ENCODE data around the gene RPL6. TPM values are rescaled to one million over a fixed set of nuclear protein-coding genes. Genes with fewer than 3 reads are reported as not detected.
"Not testable (repeated sequence)": the region's sequence is repeated elsewhere in the genome, so short reads cannot be mapped to it uniquely, and the experiment has no call there.

RPL6 gene
- polyA plus RNA-seq, 2 donors, result 2,146 to 2,199 TPM

DNA sequence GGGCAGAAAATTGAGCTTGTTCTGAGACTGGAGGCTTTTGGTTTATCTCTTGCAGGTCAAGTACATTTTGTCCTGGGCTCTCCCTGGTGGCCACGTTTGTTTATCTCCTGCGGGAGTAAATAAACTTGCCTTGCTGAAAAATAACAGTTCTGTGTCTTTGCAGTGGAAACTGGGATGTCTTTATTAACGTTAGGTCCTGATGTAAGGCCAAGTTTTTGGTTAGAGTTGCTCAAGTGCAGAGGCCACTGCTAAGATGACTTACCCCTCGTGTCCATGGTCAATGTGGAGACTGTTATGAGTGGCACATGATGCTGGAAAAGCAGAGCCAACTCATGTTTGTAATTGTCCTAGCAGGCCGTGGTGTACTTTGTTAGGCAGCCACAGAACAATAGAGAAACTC is 13.1 kb upstream of the RPL6 start:
- H3K9me3 ChIP-seq (ENCODE audit: control insufficient read depth in 2 of 2, insufficient read depth in 1 of 2, low read depth in 1 of 2, low read length in 1 of 2), result no peaks in the 10 kb centered on the region
- no peak overlapping the region for H3K27ac ChIP-seq (ENCODE audit: low read depth in 2 of 2, low read length in 1 of 2)
- no peaks in the 10 kb centered on the region for H3K36me3 ChIP-seq (ENCODE audit: control insufficient read depth in 2 of 2, insufficient read depth in 2 of 2, low read length in 1 of 2)
- H3K4me3 ChIP-seq (ENCODE audit: low read depth in 1 of 2, low read length in 2 of 2), result no peak overlapping the region
- H3K4me1 ChIP-seq (ENCODE audit: control insufficient read depth in 2 of 2, insufficient read depth in 2 of 2, low read length in 1 of 2), result no peaks in the 10 kb centered on the region
- no peaks in the 10 kb centered on the region for H3K27me3 ChIP-seq (ENCODE audit: control insufficient read depth in 1 of 2, insufficient read depth in 2 of 2, low read length in 2 of 2)
- 49 to 56% methylated on average over 5 of the region's 5 CpGs for WGBS, 2 donors

DNA sequence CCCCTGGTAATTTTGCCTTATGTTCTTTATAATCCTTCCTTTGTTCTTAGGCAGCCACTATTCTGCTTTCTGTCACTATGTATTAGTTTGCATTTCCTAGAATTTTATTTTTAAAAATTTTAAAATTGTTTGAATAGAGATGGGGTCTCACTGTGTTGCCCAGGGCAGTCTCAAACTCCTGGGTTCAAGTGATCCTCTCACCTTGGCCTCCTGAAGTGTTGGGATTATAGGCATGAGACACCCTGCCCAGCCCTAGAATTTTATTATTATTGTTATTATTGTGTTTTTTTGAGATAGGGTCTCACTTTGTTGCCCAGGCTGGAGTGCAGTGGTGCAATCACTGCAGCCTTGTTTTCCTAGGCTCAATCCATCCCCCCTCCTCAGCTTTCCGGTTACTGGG is 12.0 kb upstream of the RPL6 start:
- Histone ChIP-seq H3K36me3 (ENCODE audit: control insufficient read depth in 2 of 2, insufficient read depth in 2 of 2, low read length in 1 of 2) (no peaks in the 10 kb centered on the region), H3K27me3 (ENCODE audit: control insufficient read depth in 1 of 2, insufficient read depth in 2 of 2, low read length in 2 of 2) (no peaks in the 10 kb centered on the region), H3K4me1 (ENCODE audit: control insufficient read depth in 2 of 2, insufficient read depth in 2 of 2, low read length in 1 of 2) (no peaks in the 10 kb centered on the region), H3K9me3 (ENCODE audit: control insufficient read depth in 2 of 2, insufficient read depth in 1 of 2, low read depth in 1 of 2, low read length in 1 of 2) (no peaks in the 10 kb centered on the region), H3K4me3 (ENCODE audit: low read depth in 1 of 2, low read length in 2 of 2) (no peak overlapping the region), H3K27ac (ENCODE audit: low read depth in 2 of 2, low read length in 1 of 2) (no peak overlapping the region)
- WGBS, 2 donors, result 94 to 96% methylated on average over 1 of the region's 1 CpG

DNA sequence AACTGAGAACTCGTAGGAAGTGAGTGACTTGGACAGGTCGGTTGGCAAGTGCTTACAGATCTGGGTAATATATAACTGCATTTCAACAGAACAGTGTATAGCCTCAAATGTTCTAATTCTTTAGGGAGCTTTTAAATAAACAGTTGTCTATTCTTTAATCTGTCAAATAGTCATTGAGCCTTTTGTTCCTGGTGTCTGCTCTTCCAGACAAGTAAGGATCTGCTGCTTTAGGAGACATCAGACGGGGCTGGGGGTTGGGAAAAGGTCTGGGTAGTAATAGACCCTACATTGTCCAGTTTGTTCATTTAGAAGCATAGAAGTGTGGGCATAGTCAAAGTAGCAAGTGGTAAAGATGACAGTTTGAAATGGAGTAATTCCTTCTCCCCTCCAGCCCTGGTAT is 11.3 kb upstream of the RPL6 start:
- Histone ChIP-seq H3K36me3 (ENCODE audit: control insufficient read depth in 2 of 2, insufficient read depth in 2 of 2, low read length in 1 of 2) (no peaks in the 10 kb centered on the region), H3K4me1 (ENCODE audit: control insufficient read depth in 2 of 2, insufficient read depth in 2 of 2, low read length in 1 of 2) (no peaks in the 10 kb centered on the region), H3K9me3 (ENCODE audit: control insufficient read depth in 2 of 2, insufficient read depth in 1 of 2, low read depth in 1 of 2, low read length in 1 of 2) (no peaks in the 10 kb centered on the region), H3K27me3 (ENCODE audit: control insufficient read depth in 1 of 2, insufficient read depth in 2 of 2, low read length in 2 of 2) (no peaks in the 10 kb centered on the region), H3K27ac (ENCODE audit: low read depth in 2 of 2, low read length in 1 of 2) (no peak overlapping the region), H3K4me3 (ENCODE audit: low read depth in 1 of 2, low read length in 2 of 2) (no peak overlapping the region)
- 56 to 68% methylated on average over 3 of the region's 3 CpGs for WGBS, 2 donors

DNA sequence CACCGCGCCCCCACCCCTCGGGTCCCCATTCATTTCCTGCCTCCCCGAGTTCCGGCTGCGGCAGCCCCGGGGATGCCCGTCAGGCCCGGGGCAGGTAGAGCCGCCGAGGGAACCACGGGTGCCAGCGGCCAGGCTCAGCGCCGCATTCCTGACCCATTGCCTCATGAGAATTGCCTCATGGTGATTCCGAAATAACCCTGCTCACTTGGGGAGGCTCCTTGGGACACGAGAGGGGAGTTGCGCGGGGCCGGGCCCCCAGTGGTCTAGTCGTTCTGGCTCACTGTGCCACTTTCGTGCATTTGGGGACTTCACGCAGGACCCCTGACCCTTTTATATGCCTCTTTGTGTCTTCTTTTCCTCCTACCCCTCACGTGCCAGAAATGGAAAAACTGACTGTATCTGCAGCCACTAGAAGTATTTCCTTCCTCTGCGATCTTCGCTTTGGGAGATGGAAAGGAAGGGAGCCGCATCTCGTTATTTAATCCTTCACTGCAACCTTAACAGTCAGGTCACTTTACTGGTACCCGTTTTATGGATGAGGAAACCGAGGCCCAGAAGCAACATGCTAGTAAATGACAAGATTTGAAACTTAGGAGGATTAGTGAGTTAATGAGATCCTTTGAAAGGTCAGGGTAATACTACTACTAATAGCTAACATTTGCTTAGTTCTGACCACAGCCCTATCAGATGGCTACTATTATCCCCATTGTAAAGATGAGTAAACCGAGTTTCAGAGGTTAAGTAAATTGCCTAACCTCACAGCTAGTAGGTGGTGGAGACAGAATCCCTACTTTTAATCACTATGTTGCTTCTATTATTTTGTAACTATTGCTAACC is 10.1 kb upstream of the RPL6 start:
- H3K27me3 ChIP-seq (ENCODE audit: control insufficient read depth in 1 of 2, insufficient read depth in 2 of 2, low read length in 2 of 2), result no peaks in the 10 kb centered on the region
- H3K4me3 ChIP-seq (ENCODE audit: low read depth in 1 of 2, low read length in 2 of 2), result peak overlapping the region; percentile 61 to 87
- H3K27ac ChIP-seq (ENCODE audit: low read depth in 2 of 2, low read length in 1 of 2), result peak overlapping the region; percentile 96 to 97
- H3K9me3 ChIP-seq (ENCODE audit: control insufficient read depth in 2 of 2, insufficient read depth in 1 of 2, low read depth in 1 of 2, low read length in 1 of 2), result no peaks in the 10 kb centered on the region
- WGBS, 2 donors, result 4% methylated on average over 26 to 31 of the region's 31 CpGs
- H3K4me1 ChIP-seq (ENCODE audit: control insufficient read depth in 2 of 2, insufficient read depth in 2 of 2, low read length in 1 of 2), result no peaks in the 10 kb centered on the region
- H3K36me3 ChIP-seq (ENCODE audit: control insufficient read depth in 2 of 2, insufficient read depth in 2 of 2, low read length in 1 of 2), result no peaks in the 10 kb centered on the region

DNA sequence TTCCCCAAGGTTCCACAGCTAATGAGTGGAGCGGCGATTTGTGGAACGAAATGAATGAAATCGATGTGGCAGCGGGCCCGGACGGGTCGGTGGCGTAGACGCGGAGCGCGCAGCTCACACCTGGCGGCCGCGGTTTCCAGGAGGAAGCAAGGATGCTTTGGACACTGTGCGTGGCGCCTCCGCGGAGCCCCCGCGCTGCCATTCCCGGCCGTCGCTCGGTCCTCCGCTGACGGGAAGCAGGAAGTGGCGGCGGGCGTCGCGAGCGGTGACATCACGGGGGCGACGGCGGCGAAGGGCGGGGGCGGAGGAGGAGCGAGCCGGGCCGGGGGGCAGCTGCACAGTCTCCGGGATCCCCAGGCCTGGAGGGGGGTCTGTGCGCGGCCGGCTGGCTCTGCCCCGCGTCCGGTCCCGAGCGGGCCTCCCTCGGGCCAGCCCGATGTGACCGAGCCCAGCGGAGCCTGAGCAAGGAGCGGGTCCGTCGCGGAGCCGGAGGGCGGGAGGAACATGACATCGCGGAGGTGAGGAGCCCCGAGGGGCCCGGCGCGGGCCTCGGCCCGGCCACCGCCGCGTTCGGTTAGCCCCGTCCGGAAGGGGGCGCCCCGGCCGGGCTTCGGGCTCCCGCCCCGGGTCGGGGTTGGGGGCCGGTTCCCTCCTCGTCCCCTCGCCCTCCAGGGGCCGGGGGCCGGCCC is 9.3 kb upstream of the RPL6 start, which contains the start of gene PTPN11:
Gene PTPN11, plus strand, starts transcription at position 340 of the 689 bp plus-strand sequence. Its CDS starts 165 bp downstream, at position 505.
- WGBS, 2 donors, result 0 to 1% methylated on average over 73 to 89 of the region's 89 CpGs
- Histone ChIP-seq H3K4me1 (ENCODE audit: control insufficient read depth in 2 of 2, insufficient read depth in 2 of 2, low read length in 1 of 2) (no peaks in the 10 kb centered on the region), H3K27ac (ENCODE audit: low read depth in 2 of 2, low read length in 1 of 2) (peak within 1 kb of the TSS; percentile 96 to 97), H3K9me3 (ENCODE audit: control insufficient read depth in 2 of 2, insufficient read depth in 1 of 2, low read depth in 1 of 2, low read length in 1 of 2) (no peaks in the 10 kb centered on the region), H3K36me3 (ENCODE audit: control insufficient read depth in 2 of 2, insufficient read depth in 2 of 2, low read length in 1 of 2) (no peaks in the 10 kb centered on the region), H3K4me3 (ENCODE audit: low read depth in 1 of 2, low read length in 2 of 2) (peak within 1 kb of the TSS; percentile 61 to 87), H3K27me3 (ENCODE audit: control insufficient read depth in 1 of 2, insufficient read depth in 2 of 2, low read length in 2 of 2) (no peaks in the 10 kb centered on the region)

DNA sequence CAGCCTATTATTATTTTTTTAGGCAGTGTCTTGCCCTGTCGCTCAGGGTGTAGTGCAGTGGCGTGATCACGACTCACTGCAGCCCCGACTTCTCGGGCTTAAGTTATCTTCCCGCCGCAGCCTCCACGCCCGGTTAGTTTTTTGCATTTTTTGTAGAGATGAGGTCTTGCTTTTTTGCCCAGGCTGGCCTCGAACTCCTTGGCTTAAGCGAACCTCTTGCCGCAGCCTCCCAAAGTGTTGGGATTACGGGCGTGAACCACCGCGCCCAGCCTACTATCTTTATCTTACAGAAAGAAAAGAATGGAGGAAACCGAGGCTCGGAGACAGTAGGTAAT is 8.8 kb upstream of the RPL6 start:
- WGBS, 2 donors, result 2% methylated on average over 18 of the region's 18 CpGs
- H3K9me3 ChIP-seq (ENCODE audit: control insufficient read depth in 2 of 2, insufficient read depth in 1 of 2, low read depth in 1 of 2, low read length in 1 of 2), result no peaks in the 10 kb centered on the region
- no peaks in the 10 kb centered on the region for H3K36me3 ChIP-seq (ENCODE audit: control insufficient read depth in 2 of 2, insufficient read depth in 2 of 2, low read length in 1 of 2)
- no peaks in the 10 kb centered on the region for H3K27me3 ChIP-seq (ENCODE audit: control insufficient read depth in 1 of 2, insufficient read depth in 2 of 2, low read length in 2 of 2)
- peak overlapping the region; percentile 96 to 97 for H3K27ac ChIP-seq (ENCODE audit: low read depth in 2 of 2, low read length in 1 of 2)
- H3K4me3 ChIP-seq (ENCODE audit: low read depth in 1 of 2, low read length in 2 of 2), result peak overlapping the region; percentile 61 to 87
- no peaks in the 10 kb centered on the region for H3K4me1 ChIP-seq (ENCODE audit: control insufficient read depth in 2 of 2, insufficient read depth in 2 of 2, low read length in 1 of 2)

DNA sequence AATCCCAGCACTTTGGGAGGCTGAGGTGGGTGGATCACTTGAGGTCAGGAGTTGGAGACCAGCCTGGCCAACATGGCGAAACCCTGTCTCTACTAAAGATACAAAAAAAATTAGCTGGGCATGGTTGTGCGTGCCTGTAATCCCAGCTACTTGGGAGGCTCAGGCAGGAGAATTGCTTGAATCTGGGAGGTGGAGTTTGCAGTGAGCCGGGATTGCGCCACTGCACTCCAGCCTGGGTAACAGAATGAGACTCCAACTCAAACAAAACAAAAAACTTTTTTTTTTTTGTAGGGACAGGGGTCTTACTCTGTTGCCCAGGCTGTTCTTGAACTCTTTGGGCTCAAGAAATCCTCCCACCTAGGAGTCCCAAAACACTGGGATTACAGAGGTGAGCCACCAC is 6.1 kb upstream of the RPL6 start:
- not testable (repeated sequence) for H3K27ac ChIP-seq (ENCODE audit: low read depth in 2 of 2, low read length in 1 of 2); H3K9me3 ChIP-seq (ENCODE audit: control insufficient read depth in 2 of 2, insufficient read depth in 1 of 2, low read depth in 1 of 2, low read length in 1 of 2); H3K27me3 ChIP-seq (ENCODE audit: control insufficient read depth in 1 of 2, insufficient read depth in 2 of 2, low read length in 2 of 2); H3K4me3 ChIP-seq (ENCODE audit: low read depth in 1 of 2, low read length in 2 of 2); H3K36me3 ChIP-seq (ENCODE audit: control insufficient read depth in 2 of 2, insufficient read depth in 2 of 2, low read length in 1 of 2); H3K4me1 ChIP-seq (ENCODE audit: control insufficient read depth in 2 of 2, insufficient read depth in 2 of 2, low read length in 1 of 2)
- 87 to 95% methylated on average over 4 of the region's 4 CpGs for WGBS, 2 donors

DNA sequence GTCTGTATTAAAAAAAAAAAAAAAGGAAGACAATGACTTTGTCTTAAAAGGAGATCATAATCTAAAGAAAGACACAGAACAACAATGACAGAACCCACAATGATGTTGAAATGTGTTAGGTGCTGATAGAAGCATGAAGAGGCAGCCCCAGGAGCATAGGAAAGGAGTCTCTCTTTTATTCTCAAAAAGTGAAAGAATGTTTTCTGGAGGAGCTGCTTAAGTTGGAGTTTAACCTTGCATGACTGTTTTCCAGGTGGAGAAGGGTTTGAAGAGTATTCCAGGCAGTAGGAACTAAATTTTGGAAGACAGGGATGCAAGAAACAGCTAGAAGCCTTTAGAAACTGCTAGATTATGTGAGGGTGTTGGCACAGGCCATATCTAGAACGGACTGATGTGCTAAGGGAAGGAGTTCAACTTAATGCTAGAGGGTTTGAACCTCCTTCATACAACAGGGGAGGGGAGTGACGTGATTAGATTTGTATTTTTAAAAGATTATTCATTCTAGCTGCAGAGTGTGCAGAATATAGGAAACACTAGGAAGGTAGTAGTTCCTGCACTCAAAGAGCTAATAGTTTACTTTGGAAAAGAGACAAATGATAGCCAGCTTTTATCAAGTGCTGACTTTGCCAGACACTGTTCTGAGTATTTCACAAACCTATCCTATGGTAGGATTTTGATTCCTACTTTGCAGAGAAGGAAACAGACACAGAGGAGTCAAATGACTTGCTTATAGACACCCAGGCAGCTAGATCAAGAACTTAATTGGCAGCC is 4.6 kb upstream of the RPL6 start:
- Histone ChIP-seq H3K27me3 (ENCODE audit: control insufficient read depth in 1 of 2, insufficient read depth in 2 of 2, low read length in 2 of 2) (no peaks in the 10 kb centered on the region), H3K4me3 (ENCODE audit: low read depth in 1 of 2, low read length in 2 of 2) (no peak overlapping the region), H3K4me1 (ENCODE audit: control insufficient read depth in 2 of 2, insufficient read depth in 2 of 2, low read length in 1 of 2) (no peaks in the 10 kb centered on the region), H3K36me3 (ENCODE audit: control insufficient read depth in 2 of 2, insufficient read depth in 2 of 2, low read length in 1 of 2) (no peaks in the 10 kb centered on the region), H3K27ac (ENCODE audit: low read depth in 2 of 2, low read length in 1 of 2) (no peak overlapping the region), H3K9me3 (ENCODE audit: control insufficient read depth in 2 of 2, insufficient read depth in 1 of 2, low read depth in 1 of 2, low read length in 1 of 2) (no peaks in the 10 kb centered on the region)
- WGBS, 2 donors, result 39 to 50% methylated on average over 2 of the region's 2 CpGs

DNA sequence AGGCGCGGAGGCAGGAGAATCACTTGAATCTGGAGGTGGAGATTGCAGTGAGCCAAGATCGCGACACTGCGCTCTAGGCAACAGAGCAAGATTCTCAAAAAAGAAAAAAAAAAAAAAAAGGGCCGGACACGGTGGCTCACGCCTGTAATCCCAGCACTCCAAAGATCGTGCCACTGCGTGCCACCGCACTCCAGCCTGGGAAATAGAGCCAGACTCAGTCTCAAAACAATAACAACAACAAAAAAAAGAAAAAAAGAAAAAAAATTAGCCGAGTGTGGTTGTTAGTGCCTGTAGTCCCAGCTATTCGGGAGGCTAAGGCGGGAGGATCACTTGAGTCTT is 470 bp upstream of the RPL6 start:
- Histone ChIP-seq H3K9me3 (ENCODE audit: control insufficient read depth in 2 of 2, insufficient read depth in 1 of 2, low read depth in 1 of 2, low read length in 1 of 2) (no peaks in the 10 kb centered on the region), H3K4me3 (ENCODE audit: low read depth in 1 of 2, low read length in 2 of 2) (no peak overlapping the region), H3K36me3 (ENCODE audit: control insufficient read depth in 2 of 2, insufficient read depth in 2 of 2, low read length in 1 of 2) (peaks cover 8 to 10% of the 10 kb centered on the region in 2 donors), H3K27me3 (ENCODE audit: control insufficient read depth in 1 of 2, insufficient read depth in 2 of 2, low read length in 2 of 2) (no peaks in the 10 kb centered on the region), H3K4me1 (ENCODE audit: control insufficient read depth in 2 of 2, insufficient read depth in 2 of 2, low read length in 1 of 2) (no peaks in the 10 kb centered on the region), H3K27ac (ENCODE audit: low read depth in 2 of 2, low read length in 1 of 2) (no peak overlapping the region)
- 94% methylated on average over 12 to 14 of the region's 14 CpGs for WGBS, 2 donors
